Dermis blood vessel endothelial cell (primary cell): Measurements from ENCODE around the gene TMEM170A. TPM values are rescaled to one million over a fixed set of nuclear protein-coding genes. Genes with fewer than 3 reads are reported as not detected.
"Not testable (repeated sequence)": the region's sequence is repeated elsewhere in the genome, so short reads cannot be mapped to it uniquely, and the experiment has no call there.

Experiments used
- DNase-seq: peaks from one replicate; pipeline ENCODE4 v3.0.0; 2010
- total RNA-seq: library from RNA; depleted of rRNA; stranded (reverse); fragments of >200 nt; gene quantifications from 2 replicates; pipeline ENCODE4 v1.2.3, GENCODE V29; 2014

TMEM170A gene
- total RNA-seq, 1 donor from 2014 or later = 56.2 TPM

DNA sequence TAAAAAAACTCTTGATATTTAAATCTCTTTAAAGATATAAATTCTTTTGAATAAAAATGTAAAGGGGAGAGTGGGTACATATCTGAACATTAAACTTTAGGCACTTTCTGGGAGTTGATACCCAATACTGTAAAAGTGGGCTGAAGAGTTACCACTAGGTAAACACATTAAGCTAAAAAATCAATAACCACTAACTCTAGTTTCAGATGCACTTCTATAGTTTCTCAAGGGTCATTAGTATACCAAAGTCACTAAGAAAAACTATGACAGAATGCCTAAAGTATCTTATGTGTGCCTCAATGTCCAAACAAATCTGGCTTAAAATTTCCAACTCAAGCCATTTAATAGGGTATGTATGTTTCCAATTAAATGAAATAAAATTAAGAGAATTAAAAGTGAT, 18.1 kb downstream of the TMEM170A start:
- DNase-seq = no peak

GRCh38 chr16:75445298-75445697, 19.2 kb downstream of the TMEM170A start:
- no peak for DNase-seq

GRCh38 chr16:75443298-75443697, 21.2 kb downstream of the TMEM170A start:
- no peak for DNase-seq

- DNase-seq = peak; percentile 98
Observed at GRCh38 chr16:75433732-75434413, 30.6 kb downstream of the TMEM170A start.

- peak; percentile 97 for DNase-seq
Observed at GRCh38 chr16:75432828-75433731, 31.4 kb downstream of the TMEM170A start, which contains the start of gene CFDP1. TSS of gene CFDP1 (minus strand) at chr16:75433503. CDS start at chr16:75433352, 151 bp downstream.

DNA sequence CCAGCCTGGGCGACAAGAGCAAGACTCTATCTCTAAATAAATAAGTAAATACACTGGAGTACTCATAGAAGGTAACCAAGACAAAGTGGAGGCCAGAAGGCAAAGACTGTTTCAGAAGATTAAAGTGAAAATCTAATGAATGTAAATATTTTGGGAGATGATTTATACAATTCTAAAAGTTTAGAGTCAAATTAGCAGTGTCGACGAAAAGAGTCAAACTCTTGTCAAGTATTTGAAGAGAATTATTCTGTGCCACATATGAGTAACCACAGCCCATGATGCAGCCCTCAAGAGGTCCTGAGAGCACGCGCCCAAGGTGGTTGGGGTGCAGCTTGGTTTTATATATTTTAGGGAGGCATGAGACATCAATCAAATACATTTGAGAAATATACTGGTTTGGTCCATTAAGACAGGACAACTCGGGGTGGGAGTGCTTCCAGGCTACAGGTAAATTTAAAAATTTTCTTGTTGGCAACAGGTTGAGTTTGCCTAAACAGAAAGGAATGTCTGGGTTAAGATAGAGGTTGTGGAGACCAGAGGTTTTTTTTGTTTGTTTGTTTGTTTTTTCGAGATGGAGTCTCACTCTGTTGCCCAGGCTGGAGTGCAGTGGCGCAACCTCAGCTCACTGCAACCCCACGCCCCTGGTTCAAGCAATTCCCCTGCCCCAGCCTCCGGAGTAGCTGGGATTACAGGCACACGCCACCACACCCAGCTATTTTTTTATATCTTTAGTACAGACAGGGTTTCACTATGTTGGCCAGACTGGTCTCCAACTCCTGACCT, 34.7 kb downstream of the TMEM170A start:
- no peak for DNase-seq

GRCh38 chr16:75426524-75426923, 38.0 kb downstream of the TMEM170A start:
- DNase-seq = not testable (repeated sequence)

- DNase-seq = not testable (repeated sequence)
Observed at GRCh38 chr16:75424105-75424762, 40.3 kb downstream of the TMEM170A start.

- DNase-seq = no peak
Observed at GRCh38 chr16:75423723-75424104, 40.8 kb downstream of the TMEM170A start.

- DNase-seq = no peak
Observed at GRCh38 chr16:75421820-75422126, 42.7 kb downstream of the TMEM170A start.

GRCh38 chr16:75420987-75421819, 43.3 kb downstream of the TMEM170A start:
- peak; percentile 65 for DNase-seq

- DNase-seq = no peak
Observed at GRCh38 chr16:75416904-75417565, 47.5 kb downstream of the TMEM170A start.

DNA sequence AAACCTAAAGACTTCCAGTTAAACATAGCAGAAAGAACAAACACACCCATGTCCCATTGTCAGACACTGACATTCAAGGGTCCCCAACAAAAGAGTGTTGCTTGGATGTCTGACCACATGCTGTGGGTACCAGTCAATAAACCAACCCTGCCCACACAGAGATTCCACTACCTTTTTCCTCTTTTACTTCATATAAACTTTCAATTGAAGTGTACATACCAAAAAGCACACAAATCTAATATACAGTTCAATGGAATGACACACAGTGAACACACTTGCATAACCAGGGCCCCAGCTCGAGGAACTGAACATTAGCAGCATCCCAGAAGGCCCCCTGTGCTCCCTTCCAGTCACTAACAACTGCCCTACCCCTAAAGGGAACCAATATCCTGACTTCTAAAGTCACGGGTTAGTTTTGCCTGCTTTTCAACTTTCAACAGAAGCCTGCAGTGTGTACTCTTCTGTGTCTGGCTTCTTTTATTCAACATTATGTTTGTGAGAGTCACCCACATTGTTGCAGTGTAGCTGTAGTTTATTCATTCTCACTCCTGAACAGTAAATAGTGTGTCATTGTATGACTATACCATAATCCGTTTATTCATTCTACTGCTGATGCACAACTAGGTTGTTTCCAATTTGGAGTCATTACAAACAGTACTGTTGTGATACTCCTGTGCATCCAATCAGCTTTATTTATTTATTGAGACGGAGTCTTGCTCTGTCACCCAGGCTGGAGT, 49.2 kb downstream of the TMEM170A start:
- no peak for DNase-seq

- DNase-seq = no peak
Observed at GRCh38 chr16:75413951-75414350, 50.5 kb downstream of the TMEM170A start.

DNA sequence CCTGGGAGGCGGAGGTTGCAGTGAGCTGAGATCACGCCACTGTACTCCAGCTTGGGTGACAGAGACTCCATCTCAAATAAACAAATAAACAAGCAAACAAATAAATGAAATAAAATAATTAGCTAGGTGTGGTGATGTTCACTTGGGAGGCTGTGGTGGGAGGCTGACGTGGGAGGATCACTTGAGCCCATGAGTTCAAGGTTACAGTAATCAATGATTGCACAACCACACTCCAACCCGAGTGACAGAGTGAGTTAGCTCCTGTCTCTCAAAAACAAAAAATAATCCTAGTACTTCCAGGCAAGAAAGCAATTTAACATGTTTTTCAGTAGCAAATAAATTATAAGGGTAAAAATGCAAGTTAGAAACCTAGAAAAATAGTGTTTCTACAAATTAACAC, 57.5 kb downstream of the TMEM170A start:
- DNase-seq = no peak

- DNase-seq = peak; percentile 80
Observed at GRCh38 chr16:75402821-75403475, 61.5 kb downstream of the TMEM170A start.

- DNase-seq = peak; percentile 93
Observed at GRCh38 chr16:75402159-75402820, 62.2 kb downstream of the TMEM170A start.

- DNase-seq = no peak
Observed at GRCh38 chr16:75401691-75402090, 62.8 kb downstream of the TMEM170A start.

DNA sequence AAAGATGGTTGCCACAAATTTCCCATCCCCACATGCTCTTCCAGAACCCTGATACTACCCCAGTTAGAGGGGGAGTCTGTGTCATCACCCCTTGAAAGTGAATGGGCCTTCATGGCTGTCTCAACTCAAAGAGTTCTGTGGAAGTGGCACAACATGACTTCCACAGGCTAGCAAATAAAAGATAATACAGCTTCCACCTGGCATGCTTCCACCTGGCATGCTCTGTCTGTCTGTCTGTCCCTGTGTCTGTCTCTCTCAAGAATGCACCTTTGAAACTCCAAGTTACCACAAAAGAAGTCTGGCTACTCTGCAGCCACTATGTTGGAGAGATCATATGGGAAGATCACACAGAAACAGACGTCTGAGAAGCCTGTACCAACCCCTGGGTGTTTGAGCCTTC, 66.2 kb downstream of the TMEM170A start:
- no peak for DNase-seq
